ENCODE data around the gene ISG15.
A peak's percentile ranks its signal among the peaks of the same experiment; 100 is the strongest.
"Not testable (repeated sequence)": the region's sequence is repeated elsewhere in the genome, so short reads cannot be mapped to it uniquely, and the experiment has no call there.

The ISG15 gene

DNA sequence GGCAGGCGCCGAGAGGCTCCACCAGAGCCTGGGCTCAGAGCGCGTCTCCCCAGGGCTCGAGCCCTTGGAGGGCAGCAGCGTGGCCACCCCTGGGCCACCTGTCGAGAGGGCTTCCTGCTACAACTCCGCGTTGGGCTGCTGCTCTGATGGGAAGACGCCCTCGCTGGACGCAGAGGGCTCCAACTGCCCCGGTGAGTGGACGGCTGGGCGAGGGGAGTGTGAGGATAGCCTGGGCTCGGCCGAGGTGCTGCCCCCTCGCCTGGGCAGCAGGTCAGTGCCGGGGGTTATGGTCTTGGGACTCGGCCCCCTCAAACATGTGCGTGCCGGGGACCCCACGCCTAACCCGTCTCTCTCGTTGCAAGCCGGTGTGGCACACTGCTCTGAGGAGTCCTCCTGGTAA is 33.5 kb downstream of the ISG15 start:
- no peak for ATAC-seq

DNA sequence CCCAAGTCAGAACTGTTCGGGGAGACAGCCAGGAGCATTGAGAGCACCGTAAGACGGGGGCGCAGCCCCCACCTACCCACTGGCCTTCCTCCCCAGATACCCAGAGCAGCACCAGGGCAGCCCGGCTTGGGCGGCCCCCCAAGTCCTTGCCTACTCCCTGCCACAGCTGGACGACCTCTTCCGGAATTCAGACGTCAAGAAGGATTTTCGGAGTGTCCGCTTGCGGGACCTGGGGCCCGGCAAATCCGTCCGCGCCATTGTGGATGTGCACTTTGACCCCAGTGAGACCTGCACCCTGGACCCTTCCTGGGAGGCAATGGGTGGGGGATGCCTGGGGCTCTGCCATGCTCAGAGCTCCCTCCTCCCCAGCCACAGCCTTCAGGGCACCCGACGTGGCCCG is 34.1 kb downstream of the ISG15 start:
- no peak for ATAC-seq

DNA sequence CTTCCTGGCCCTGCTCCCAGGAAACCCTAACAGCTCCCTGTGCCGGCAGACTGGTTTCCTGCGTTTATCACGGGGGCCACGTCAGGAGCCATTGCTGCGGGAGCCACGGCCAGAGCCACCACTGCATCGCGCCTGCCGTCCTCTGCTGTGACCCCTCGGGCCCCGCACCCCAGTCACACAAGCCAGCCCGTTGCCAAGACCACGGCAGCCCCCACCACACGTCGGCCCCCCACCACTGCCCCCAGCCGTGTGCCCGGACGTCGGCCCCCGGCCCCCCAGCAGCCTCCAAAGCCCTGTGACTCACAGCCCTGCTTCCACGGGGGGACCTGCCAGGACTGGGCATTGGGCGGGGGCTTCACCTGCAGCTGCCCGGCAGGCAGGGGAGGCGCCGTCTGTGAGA is 34.7 kb downstream of the ISG15 start:
- no peak for ATAC-seq

DNA sequence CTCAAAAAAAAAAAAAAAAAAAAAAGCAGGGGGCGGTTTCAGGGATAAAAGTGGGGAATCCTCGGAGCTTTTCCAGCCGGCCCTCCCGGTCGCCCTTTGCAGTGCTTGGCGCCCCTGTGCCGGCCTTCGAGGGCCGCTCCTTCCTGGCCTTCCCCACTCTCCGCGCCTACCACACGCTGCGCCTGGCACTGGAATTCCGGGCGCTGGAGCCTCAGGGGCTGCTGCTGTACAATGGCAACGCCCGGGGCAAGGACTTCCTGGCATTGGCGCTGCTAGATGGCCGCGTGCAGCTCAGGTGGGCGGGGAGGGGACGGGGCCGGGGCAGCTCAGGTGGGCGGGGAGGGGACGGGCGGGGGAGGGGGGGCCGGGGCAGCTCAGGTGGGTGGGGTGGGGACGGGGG is 35.5 kb downstream of the ISG15 start:
- ATAC-seq: no peak

- ATAC-seq: no peak
These were observed 36.2 kb downstream of the ISG15 start for GRCh38 chr1:1049318-1050165.

DNA sequence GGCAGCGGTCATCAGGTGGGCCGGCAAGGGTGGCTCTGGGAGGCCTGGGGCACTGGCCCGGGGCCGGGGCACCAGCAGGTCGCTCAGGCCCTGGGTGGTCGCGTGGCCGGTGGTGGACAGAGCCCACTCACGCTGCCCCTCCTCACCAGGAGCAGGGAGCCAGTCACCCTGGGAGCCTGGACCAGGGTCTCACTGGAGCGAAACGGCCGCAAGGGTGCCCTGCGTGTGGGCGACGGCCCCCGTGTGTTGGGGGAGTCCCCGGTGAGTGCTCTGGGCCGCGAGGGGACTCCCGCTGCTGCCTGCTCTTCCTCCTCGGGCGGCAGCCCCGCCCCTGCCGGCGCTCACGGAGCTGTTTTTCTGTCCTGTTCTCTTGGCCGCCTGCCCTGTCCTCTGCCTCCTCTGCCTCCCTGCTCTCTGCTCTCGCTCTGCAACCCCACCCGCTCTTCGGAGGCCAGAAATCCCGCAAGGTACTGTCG is 37.3 kb downstream of the ISG15 start:
- peak in 1 of 2 donors; percentile 31 for ATAC-seq

- ATAC-seq: no peak
These were observed 38.0 kb downstream of the ISG15 start for GRCh38 chr1:1051127-1051810.

GRCh38 chr1:1052003-1052840 is 38.9 kb downstream of the ISG15 start:
- ATAC-seq: no peak

- ATAC-seq: no peak
These were observed 39.7 kb downstream of the ISG15 start for GRCh38 chr1:1053022-1053421.

DNA sequence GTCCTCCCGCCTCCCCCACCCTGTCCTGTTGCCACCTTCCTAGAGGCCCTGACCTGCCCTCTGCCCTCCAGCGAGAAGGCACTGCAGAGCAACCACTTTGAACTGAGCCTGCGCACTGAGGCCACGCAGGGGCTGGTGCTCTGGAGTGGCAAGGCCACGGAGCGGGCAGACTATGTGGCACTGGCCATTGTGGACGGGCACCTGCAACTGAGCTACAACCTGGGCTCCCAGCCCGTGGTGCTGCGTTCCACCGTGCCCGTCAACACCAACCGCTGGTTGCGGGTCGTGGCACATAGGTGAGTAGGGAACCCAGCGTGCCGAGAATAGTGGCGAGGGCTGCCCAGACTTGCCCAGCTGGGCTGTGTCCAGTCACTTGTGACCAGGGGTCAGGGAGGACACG is 40.4 kb downstream of the ISG15 start:
- no peak for ATAC-seq

- ATAC-seq: no peak
These were observed 40.9 kb downstream of the ISG15 start for GRCh38 chr1:1054099-1054700.

- no peak for ATAC-seq
These were observed 41.7 kb downstream of the ISG15 start for GRCh38 chr1:1054971-1055370.

DNA sequence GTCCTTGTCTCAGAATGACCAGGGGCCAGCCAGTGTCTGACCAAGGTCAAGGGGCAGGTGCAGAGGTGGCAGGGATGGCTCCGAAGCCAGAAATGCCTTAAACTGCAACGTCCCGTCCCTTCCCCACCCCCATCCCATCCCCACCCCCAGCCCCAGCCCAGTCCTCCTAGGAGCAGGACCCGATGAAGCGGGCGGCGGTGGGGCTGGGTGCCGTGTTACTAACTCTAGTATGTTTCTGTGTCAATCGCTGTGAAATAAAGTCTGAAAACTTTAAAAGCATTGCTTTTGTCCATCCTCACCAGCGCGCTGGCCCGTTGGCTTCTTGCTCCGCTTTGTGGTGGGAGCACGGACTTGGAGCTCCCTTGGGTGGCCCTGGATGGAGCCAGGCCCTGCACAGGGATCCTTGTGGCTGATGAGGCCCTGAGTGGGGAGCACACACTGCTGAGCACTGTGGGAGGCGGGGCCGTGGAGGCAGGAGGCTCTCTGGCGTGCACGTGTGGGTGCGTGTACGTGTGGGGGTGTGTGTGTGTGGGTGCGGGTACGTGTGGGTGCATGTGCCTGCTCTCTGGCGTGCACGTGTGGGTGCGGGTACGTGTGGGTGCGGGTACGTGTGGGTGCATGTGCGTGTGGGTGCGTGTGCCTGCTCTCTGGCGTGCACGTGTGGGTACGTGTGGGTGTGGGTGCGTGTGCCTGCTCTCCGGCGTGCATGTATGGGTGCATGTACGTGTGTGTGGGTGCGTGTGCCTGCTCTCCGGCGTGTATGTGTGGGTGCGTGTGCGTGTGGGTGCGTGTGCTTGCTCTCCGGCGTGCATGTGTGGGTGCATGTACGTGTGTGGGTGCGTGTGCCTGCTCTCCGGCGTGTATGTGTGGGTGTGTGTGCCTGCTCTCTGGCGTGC is 42.8 kb downstream of the ISG15 start:
- ATAC-seq: no peak

DNA sequence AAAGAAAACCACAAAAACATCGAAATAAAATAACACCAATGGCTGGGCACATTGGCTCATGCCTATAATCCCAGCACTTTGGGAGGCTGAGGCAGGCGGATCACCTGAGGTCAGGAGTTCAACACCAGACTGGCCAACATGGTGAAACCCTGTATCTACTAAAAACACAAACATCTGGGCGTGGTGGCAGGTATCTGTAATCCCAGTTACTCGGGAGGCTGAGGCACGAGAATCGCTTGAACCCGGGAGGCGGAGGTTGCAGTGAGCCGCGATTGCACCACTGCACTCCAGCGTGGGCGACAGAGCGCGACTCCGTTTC is 44.4 kb downstream of the ISG15 start:
- ATAC-seq: not testable (repeated sequence)

DNA sequence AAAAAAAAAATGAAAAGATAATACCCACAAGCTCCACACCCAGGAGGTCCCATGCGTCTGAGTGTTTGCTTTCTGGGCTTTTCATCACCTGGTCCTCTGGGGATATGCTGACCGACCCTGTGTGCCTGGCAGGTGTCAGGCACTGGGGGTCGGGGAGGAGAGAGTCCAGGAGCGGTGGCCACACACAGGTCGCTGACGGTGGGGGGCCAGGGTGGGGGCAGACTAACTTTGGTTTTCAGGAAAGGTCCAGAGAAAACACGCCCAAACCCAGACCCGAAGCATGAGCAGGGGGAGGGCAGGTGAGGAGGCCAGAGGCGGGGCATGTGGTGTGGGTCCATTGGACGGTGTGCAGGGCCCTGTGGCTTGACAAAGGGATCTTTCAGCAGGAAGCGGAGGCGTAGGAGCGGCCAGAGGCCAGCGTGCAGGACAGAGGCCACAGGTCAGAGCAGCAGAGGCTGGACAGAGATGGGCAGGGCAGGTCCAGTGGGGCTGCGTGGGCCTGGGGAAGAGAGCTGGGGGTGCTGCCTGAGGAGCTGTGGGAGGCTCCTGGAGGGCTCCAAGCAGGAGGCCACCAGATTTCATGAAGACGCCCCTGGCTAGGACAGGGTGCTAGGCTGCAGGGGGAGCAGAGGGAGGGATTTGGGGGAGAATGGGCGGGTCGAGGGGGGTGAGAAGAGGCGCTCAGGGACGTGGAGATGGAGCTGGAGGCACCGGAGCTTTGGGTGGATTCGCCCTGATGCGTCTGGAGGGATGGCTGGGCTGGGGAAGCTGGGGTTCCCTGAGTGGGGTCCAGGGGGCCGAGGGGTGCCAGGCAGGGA is 45.0 kb downstream of the ISG15 start:
- no peak for ATAC-seq

DNA sequence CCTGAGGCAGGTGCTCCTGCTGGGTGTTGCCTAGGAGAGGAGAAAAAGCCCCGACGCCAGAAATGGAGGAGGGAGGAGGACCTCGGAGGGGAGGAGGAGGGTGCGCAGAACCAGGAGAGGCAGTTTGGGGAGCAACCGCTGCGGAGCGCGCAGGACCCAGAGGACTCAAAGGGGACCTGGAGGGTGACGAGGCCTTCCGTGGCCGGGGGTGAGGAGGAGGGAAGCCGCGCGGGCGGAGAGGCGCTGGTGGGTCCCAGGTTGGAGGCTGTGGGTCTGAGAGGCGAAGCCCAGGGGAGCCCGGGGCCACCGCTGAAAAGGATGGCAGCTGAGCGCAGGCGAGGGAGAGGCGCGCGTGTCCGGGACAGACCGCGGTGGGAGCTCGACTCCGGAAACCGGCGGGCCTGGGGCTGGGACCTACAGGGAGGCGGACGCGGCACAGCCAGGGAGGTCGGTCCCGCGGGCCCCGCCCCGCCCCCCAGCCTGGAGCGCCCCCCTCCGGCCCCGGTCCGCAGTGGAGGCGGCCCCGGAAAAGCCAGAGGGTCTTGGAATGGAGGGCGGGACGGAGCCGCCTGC is 45.7 kb downstream of the ISG15 start:
- peak; percentile 9 to 15 for ATAC-seq

GRCh38 chr1:1059494-1060280 is 46.4 kb downstream of the ISG15 start:
- ATAC-seq: peak; percentile 63

DNA sequence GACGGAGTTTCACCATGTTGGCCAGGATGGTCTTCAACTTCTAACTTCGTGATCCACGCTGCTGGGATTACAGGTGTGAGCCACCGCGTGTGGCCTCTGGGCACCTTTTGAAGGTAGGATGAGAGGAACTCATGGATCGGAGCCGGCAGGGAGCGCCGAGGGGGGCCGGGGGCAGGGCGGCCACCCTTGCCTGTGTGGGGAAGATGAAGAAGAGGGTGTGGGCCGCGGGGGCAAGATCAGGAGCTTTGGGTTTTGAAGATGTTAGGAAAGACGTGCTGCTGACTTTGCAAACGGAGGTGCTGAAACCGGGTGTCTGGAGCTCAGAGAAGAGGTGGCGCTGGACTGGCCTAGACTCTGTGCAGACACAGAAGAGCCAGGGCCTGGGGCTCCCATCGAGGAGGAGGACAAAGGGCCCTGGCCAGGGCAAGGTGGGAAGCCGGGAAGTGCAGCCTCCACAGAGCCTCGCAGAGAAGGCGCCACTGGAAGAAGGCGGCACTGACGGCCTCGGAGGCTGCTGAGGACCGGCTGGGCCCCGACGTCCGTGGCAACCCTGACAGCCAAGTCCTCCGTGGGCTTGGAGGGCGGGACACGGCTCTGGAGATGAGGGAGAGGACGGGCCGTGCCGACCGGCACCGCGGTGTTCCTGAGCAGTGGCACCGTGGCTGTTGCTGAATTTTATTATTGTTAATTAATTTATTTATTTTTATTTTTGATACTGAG is 47.1 kb downstream of the ISG15 start:
- no peak for ATAC-seq
